Fibroblast of mammary gland (primary cell): ENCODE data around the gene ANO6.

Experiments
- DNase-seq: peaks from one replicate; pipeline ENCODE4 v3.0.0-alpha.2; 2010; ENCODE audit warnings: low read depth
- H3K4me3 ChIP-seq: 2 replicates; pipeline ENCODE4 v1.5.1; 2011; ENCODE audit warnings: low read depth, mild to moderate bottlenecking, low read length, moderate library complexity; ENCODE audit not compliant: control insufficient read depth
- CTCF ChIP-seq: conservative IDR thresholded peaks from 2 replicates; pipeline ENCODE4 v1.5.1; 2011; ENCODE audit warnings: low read depth, low read length, inconsistent platforms; ENCODE audit not compliant: control insufficient read depth, insufficient read depth

ANO6 gene

GRCh38 chr12:45435945-45436710 is 220.2 kb downstream of the ANO6 start:
- H3K4me3 ChIP-seq: no peak overlapping the region
- no peak for DNase-seq
- no peak for TF ChIP-seq CTCF

GRCh38 chr12:45439039-45439438 is 223.1 kb downstream of the ANO6 start:
- no peak for TF ChIP-seq CTCF
- DNase-seq: peak; percentile 43
- H3K4me3 ChIP-seq: no peak overlapping the region

GRCh38 chr12:45446013-45446412 is 230.1 kb downstream of the ANO6 start:
- no peak overlapping the region for H3K4me3 ChIP-seq
- DNase-seq: no peak
- no peak for TF ChIP-seq CTCF

- H3K4me3 ChIP-seq: no peak overlapping the region
- peak; percentile 28 for DNase-seq
- no peak for TF ChIP-seq CTCF
Observed at GRCh38 chr12:45458238-45458637, 242.3 kb downstream of the ANO6 start.

GRCh38 chr12:45458854-45459807 is 243.2 kb downstream of the ANO6 start:
- H3K4me3 ChIP-seq: no peak overlapping the region
- peak; percentile 81 for DNase-seq
- no peak for TF ChIP-seq CTCF

- TF ChIP-seq CTCF: no peak
- DNase-seq: no peak
- H3K4me3 ChIP-seq: no peak overlapping the region
Observed at GRCh38 chr12:45462506-45462905, 246.6 kb downstream of the ANO6 start.
